GM21381 (cell line): ENCODE measurements around the gene FAIM.
"Not testable (repeated sequence)": the region's sequence is repeated elsewhere in the genome, so short reads cannot be mapped to it uniquely, and the experiment has no call there.

ENCODE experiments used
- ATAC-seq: cut with Tn5 transposase; IDR thresholded peaks from one replicate; pipeline ENCODE4 v1.9.1; 2021; ENCODE audit warnings: mild to moderate bottlenecking, moderate library complexity; ENCODE audit not compliant: unreplicated experiment

The FAIM gene

GRCh38 chr3:138608322-138609135 lies at the start of gene FAIM:
Gene FAIM (plus strand): TSS chr3:138608771. CDS start chr3:138619727, 10,956 bp downstream.
- peak; percentile 62 for ATAC-seq

- no peak for ATAC-seq
Observed at GRCh38 chr3:138559134-138559533, 49.4 kb upstream of the FAIM start.

- ATAC-seq: no peak
Observed at GRCh38 chr3:138560501-138560900, 48.1 kb upstream of the FAIM start.

- ATAC-seq: not testable (repeated sequence)
Observed at GRCh38 chr3:138562902-138563301, 45.7 kb upstream of the FAIM start.

- ATAC-seq: not testable (repeated sequence)
Observed at GRCh38 chr3:138566293-138566692, 42.3 kb upstream of the FAIM start.

- no peak for ATAC-seq
Observed at GRCh38 chr3:138567403-138567802, 41.2 kb upstream of the FAIM start.

GRCh38 chr3:138569090-138569489 lies 39.5 kb upstream of the FAIM start:
- no peak for ATAC-seq

- ATAC-seq: not testable (repeated sequence)
Observed at GRCh38 chr3:138569624-138570023, 38.9 kb upstream of the FAIM start.

- ATAC-seq: no peak
Observed at GRCh38 chr3:138573138-138573537, 35.4 kb upstream of the FAIM start.

GRCh38 chr3:138578141-138578540 lies 30.4 kb upstream of the FAIM start:
- ATAC-seq: peak; percentile 82

GRCh38 chr3:138578961-138579574 lies 29.5 kb upstream of the FAIM start:
- no peak for ATAC-seq

- no peak for ATAC-seq
Observed at GRCh38 chr3:138587374-138587773, 21.2 kb upstream of the FAIM start.

- ATAC-seq: no peak
Observed at GRCh38 chr3:138588445-138588844, 20.1 kb upstream of the FAIM start.

GRCh38 chr3:138591392-138591791 lies 17.2 kb upstream of the FAIM start:
- no peak for ATAC-seq

GRCh38 chr3:138593488-138594149 lies 15.0 kb upstream of the FAIM start:
- no peak for ATAC-seq

GRCh38 chr3:138594150-138594934 lies 14.2 kb upstream of the FAIM start, which contains the start of gene CEP70:
Gene CEP70 (minus strand): TSS chr3:138594260. CDS start chr3:138572927, 21,333 bp downstream.
- peak; percentile 88 for ATAC-seq

GRCh38 chr3:138594935-138595610 lies 13.5 kb upstream of the FAIM start:
- no peak for ATAC-seq

GRCh38 chr3:138597186-138597976 lies 11.2 kb upstream of the FAIM start:
- not testable (repeated sequence) for ATAC-seq

GRCh38 chr3:138598534-138598933 lies 10.0 kb upstream of the FAIM start:
- ATAC-seq: no peak
